HG02571 (cell line): ENCODE data around the gene FRMD3.

Experiments
- ATAC-seq: cut with Tn5 transposase; IDR thresholded peaks from one replicate; pipeline ENCODE4 v1.9.1; 2021; ENCODE audit warnings: mild to moderate bottlenecking, moderate library complexity; ENCODE audit not compliant: unreplicated experiment

Gene FRMD3

DNA sequence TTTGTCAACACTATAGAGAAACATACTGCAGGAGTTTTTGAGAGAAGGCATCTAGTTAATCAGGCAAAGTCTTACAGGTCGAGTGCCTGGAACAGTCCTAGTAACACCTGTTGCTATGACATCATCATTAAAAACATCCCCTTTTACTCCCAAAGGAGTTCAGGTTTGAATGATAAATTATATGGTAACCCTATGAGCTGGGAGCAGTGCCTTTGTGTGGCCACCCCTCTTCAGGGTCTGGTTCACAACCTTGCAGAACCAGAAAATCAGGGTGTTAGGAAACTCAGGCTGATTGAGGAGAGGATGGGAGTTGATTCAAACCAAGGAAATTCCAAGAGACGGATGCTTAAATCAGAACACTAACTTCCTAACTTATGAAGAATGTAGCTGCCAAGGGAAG lies 296.1 kb downstream of the FRMD3 start:
- ATAC-seq: no peak

DNA sequence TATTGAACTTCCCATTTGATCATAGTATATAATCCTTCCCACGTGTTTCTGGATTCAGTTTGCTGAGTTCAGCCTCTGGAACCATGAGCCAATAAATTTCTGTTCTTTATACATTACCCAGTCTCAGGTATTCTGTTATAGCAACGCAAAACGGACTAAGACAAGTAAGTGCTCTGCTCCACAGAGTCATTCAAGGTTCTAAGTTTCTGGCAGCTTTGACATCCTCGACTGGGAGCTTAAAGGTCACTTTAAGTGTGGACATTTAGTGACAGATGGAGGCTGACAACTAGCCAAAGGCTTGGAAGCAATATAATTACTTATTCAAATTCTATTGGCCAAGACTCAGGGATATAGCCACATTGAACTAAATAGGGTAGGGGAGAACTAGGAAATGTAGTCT lies 297.5 kb downstream of the FRMD3 start:
- no peak for ATAC-seq

DNA sequence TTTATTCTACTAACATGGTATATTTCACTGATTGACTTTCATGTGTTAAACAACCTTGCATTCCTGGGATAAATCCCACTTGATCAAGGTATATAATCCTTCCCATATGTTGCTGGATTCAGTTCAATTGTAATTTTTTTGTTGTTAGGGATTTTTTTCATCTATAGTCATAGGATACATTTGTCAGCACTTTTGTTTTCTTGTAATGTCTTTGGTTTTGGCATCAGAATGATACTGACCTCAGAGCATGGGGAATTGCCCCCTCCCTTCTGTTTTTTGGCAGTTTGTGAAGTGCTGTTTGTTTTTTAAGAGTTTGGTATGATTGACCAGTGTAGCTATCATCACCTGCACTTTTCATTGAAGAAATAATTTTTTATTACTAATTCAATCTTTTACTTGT lies 298.5 kb downstream of the FRMD3 start:
- ATAC-seq: no peak

DNA sequence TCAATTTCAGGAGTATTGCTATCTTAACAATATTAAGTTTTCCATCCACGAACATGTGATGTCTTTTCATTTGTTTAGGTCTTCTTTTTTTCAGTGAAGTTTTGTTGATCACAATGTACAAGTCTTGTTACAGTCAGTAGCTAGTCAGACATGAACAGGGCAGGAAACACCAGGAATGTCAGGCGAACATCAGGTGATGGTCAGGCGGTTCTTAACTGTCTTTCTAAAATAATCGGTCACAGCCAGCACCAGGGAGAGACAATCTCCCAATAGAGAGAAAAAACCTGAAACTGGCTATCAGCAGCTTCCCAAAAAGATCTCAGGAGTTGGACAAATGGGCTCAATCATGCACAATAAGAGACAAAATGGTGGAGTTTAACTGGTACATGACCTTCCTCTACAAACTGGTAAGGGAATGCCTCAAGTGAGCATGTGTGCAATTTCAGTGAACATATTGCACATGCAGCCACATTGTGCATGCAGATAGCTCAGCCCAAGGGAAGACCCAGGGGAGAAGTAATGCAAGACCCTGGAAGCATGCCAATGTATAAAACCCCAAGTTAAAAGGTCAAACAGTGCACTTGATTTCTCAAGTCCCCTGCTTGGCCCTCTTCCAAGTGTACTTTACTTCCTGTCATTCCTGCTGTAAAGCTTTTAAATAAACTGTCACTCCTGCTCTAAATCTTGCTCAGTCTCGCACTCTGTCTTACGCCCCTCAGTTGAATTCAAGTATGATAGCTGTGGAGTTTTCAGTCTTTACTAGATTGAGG lies 299.1 kb downstream of the FRMD3 start:
- ATAC-seq: no peak

DNA sequence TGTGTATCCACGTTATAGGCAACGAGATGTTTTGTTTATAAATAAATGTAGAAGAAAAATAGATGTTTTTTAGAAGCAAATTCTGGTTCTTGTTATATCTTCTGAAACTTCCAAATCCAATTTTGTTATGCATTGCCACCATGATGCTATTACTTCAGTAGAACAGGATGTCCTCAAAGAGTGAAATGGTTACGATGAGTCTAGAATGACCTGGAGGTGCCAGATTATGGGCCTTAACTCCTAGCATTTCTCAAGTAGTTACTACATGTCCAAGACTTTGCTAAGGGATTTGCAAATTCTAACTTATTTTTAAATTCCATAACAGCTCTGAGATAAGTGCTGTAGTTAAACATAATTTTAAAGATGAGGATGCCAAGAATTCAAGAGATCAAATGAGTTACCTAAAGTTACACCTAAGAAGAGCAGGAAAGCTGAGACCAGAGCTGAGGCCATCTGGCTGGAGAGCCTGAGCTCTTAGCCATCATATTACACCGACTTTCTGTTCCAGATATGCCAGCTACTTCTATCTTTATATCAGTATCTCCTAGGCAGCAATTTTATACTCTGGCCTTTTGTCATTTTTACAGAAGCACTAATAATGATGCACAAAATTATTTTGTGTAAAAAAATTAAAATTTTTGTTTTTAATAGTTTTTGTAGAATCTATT lies 302.0 kb downstream of the FRMD3 start:
- no peak for ATAC-seq

DNA sequence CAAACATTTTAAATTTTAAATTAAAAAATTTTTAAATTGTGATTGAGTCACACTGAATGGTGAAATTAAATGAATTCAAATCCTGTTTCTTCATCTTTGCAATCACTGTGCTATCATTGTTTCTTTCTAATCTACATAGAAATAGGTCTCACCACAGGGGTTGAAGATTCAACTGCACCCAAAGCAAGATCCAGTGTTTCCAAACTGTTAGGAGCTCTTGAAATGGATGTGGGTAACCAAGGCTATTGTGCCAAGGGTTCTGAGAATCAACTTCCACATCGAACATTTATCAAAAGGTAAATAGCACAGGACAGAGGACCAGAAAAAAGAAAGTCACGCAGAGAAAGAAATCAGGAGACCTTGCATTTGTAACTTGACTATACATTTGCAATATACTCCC lies 302.7 kb downstream of the FRMD3 start:
- no peak for ATAC-seq

DNA sequence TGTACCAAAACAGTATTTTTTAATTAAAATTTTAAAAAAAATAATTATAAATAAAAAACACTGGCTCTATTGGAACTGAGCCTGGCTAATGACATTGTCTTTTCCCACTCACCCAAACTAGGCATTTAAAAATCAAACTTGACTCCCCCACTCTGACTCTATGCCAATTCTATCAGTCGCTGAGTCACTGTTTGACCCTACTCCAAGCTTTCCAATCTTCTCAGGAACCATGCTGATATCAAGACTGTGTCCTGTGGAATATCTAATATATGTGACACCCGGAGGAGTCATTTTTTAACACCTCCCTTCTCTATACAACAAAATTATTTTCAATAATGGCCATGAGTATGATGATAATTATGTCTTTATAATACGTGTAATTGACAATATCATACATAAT lies 303.7 kb downstream of the FRMD3 start:
- ATAC-seq: no peak

DNA sequence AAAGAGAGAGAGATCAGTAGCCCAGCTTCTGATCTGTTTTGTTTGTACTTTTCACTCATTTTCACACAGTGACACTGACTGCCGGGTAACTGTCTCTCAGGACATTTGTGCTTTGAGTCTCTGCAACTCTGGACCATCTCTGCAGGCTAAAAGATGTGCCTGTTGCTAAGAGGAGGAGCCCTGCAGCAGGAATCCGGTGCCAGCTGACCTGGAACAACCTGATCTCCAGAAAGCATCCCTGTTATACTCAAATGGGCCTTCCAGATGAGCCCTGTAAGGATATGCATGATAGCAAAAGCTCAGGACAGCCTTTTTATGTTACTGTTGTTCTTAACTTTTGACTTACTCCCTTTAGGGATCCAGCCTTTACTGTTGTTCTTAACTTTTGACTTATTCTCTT lies 304.6 kb downstream of the FRMD3 start:
- no peak for ATAC-seq

DNA sequence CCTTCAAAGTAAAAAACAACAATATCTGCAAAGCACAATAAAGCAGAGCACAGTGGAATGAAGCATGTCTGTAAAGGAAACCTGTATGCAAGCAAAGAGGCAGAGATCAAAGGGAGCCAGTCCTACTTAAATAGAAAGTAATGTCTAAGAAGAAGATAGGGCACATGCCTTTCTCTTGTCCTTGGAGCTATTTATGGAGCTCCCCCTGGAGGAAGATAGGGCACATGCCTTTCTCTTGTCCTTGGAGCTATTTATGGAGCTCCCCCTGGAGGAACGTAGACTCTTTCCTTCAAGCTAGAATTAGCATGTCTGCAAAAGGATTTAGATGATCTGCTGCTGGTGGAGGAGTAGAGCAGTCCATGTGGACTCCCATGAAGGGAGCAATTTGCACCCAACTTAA lies 307.2 kb downstream of the FRMD3 start:
- ATAC-seq: no peak

DNA sequence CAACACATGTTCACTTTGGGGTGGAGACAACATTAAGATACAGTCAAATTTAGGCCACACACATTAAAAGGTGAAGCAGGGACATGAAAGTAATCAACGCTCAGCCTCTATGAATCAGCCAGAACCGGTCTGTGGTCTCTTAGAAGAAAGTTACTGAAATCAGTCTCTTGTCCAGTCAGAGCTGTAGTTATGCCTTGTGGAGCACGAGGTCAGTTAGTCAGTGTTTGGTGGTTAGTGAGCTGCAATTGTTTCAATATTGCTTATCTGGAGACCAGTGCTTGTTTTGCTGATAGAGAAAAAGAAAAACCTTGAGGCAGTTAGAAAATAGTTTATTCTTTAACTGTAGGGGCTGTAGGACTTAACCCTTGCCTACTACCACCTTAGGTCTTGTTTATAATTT lies 317.5 kb downstream of the FRMD3 start:
- peak; percentile 95 for ATAC-seq

DNA sequence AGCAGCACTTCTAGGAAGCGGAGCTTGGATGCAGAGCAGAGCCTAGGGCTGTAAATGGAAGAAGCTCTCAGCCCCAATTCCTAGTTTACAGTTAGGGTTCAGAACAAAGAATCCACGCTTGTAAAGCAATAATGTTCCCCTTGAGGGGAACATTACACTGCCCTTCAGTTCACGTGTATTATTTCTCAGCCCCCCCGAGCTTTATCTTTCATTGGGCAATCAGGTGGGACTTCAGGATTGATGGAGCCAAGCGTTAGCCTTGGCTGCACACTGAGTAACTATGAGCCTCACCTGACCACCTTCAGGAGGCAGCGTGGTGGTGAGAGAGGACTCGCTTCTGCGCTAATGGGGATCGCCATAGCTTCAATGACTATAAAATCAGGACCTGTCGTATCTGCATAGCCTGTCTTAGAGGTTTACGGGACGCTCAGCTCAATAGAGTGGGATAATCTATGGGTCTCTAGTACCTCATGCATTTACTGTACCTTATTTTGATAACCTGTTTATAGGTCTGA lies 318.2 kb downstream of the FRMD3 start:
- ATAC-seq: no peak

DNA sequence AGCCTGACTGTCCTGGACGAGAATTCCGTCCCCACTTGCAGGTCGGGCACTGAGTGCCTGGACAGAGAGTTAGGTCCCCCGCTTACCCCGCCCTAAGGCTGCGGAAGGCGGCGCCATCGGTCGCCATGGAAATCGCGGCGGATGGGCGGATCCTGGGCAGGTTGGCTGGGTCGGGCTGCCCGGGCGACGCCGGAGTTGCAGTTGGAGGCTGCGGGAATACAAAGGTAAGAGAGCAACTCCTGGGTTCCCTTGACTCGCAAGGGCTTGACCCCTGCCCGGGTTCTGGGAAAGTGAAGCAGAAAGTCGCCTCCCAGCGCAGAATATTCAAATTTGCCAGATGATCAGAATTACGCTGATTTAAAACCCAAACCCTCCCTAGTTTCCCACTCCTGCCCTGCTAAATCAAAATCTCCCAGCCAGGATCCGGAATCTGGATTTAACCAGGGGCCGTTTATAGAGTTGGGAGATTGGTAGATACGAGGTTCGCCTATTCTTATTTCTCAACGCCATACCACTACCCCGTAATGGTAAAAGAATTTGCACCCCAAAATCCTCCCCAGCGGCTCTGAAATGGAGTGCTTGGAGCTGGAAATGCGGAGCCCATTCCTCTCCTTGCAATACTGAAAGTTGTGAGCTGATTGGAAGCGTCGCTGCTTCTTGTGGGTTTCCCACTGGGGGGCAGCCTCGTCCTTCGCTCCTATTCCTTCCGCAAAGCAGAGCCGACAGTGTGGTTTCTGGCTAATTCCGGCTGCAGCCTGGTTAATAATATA lies 318.9 kb downstream of the FRMD3 start:
- ATAC-seq: no peak

DNA sequence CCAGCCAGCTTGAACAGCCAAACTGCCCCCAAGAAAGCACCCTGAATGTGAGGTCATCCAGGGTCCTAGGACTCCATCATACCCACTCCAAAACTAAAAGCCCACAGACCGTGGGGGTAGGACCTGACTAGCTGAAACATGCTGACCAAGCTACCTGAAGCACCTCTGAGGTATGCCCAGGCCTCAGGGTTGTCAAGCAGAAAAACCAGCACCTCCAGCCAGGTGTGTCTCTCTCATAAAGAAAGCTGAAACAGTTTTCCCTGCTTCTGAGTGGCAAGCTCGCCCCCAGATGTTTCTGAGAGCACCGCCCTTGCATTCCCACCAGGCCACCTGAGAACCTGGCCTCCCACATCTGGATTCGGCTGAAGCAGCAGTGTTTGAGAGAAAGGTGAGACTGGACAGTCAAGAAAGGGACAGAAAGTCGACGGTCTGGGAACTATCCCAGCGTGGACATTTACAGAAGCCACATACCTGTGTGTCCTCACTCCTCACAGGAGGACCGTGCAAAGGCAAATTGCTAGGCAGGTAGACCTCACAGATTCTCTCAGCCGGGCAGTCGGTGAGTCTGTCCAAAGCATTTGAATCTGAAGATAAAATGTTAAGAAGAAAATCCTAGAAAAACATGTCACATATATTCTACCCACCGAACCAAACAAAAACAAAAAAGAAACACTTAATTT lies 319.6 kb downstream of the FRMD3 start:
- ATAC-seq: no peak

DNA sequence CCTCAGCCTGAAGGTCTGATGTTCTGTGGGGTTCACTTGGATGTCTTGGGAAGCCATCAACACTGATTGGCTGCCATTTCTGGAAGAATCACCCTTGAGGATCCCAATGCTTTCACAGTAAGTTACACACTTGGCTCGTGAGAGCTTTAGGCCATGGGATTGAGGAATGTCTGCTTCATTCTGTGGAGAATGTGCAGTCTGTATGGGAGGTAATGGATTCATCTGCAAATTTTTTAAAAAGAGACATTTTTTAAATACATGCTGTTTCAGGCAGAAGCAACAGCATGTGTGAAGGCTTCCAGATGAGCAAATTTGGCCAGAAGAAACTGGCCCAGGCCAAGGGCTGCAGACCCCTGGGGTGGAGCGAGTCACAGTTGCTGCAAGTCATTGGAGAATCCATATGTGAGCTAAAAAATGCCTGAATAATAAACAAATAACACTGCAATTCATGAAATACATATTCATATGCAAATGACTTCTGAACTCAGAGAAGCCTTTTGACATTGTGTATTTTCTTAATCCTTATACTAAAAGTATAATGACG lies 328.9 kb downstream of the FRMD3 start:
- ATAC-seq: no peak

DNA sequence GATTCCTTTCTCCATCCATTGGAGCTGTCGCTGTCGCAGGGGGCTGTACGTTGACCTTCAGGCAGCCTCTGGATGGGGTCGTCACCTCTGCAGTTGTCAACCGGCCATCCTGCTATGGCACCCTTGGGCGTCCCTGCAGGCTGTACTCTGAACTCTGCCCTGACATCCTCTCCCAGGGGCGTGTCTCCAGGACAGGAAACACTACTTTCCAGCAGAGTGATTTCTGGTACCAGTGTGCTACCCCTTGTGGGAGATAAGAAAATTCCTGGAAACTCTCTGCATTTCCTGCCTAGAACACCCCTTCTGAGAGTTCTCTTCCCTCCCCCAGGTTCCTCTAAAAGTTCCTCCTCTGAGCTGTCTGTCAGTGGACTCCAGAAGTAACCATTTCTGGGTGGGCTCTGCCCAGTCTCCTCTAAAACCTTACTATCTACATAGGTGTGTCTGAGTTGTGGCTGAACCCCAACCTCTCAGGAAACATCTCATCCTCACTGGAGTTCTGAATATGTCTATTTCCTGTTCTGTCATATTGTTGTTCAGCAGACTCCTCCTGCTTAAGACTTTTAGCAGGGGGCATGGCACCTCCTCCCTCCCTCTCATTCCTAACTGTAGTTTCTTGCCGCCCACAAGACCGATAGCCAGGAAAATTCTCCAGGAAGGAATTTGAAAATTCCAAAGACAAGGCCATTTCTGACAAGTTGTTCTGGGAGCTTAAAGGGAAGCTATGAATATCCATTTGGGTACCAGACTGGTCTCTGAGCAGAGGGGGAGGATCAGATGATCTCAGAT lies 329.9 kb downstream of the FRMD3 start:
- ATAC-seq: no peak

DNA sequence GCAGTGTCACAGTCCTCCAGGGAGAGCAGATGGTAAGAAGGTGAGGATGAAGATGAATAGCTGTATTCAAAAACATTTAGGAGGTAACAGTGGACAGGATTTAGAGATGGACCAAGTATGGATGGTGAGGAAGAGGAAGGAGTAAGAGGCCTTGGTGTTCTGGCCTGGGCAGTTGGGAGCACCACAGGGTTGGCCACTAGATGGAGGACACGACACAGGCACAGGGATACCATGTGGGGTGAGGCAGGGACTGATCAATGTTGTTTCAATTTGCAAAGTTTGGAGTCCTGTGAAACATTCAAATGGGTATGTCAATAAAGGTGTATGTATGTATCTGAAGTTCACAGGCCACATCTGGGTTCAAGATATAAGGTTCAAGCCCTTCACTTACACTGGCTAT lies 334.2 kb downstream of the FRMD3 start:
- no peak for ATAC-seq

DNA sequence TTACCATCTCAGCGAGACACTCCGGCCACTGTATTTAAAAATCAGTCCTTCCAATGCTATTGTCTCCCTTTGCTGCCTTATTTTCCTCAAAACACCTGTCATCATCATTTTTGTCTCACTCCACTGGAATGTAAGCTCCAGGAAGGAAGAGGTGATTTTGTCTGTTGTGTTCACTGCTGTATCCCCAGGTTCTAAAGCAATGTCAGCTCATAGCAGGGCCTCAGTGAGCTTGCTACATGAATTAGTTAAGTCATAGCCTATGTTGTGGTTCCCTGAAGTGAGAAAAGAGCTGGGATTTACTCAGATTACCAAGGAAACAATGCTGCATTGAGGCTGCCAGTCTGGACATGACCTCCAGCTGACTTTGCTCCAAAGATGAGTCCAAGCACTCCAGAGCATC lies 337.7 kb downstream of the FRMD3 start:
- no peak for ATAC-seq

DNA sequence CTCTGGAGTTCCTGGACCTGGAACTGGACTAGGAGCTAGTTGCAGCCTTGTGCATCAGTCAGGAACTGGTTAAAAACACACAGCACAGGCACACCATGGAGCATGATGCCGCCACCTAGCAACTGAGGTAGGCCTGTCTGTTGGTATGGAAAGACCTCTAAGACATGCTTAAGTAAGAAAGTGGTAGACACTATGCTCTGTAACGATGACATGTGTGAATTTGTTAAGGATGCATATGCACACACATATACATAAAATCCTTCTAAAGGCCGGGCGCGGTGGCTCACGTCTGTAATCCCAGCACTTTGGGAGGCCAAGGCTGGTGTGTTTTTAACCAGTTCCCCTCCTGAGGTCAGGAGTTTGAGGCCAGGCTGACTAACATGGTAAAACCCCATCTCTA lies 338.4 kb downstream of the FRMD3 start:
- ATAC-seq: no peak

DNA sequence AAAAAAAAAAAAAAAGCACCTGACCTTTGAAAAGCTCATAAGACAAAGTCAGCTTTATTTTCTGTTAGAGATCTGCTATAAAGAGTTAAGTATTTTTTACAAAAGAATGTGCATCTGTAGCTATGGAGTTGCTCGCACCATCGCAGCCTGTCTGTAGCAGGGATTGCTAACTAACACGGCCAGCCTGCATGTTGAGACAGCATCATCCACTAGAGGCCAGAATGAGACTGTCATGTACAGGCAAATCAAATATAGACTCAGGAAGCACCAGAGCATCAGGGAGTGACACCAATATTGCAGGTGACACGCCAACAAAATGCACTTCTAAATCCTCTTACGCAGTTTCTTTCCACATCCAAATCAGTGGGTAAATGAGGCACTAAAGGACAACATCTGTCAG lies 339.0 kb downstream of the FRMD3 start:
- ATAC-seq: no peak

DNA sequence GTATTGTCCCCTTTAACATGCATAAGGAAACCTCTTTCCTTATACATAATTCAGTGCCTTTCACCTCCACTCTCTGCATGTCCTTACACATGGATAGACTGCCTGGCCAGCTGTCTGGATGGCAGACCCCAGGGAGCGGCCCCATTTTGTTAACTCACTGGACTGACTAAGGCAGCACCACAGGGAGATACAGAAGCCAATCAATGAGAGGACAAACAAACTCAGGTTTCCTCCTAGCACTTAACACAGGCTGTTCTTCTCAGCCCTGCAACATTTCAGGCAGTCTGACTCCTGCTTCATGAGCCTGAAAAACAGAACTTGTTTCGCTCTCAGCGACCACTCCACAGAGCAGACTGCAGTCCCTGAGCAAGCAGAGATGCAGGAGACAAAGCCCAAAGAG lies 339.8 kb downstream of the FRMD3 start:
- ATAC-seq: no peak
